IPS-15b (cell line): ENCODE results near the gene ATCAY.

ENCODE experiments used
- H3K27me3 ChIP-seq: one replicate; pipeline ENCODE4 v1.6.1; 2013; ENCODE audit warnings: low read length; ENCODE audit not compliant: control insufficient read depth, insufficient read depth
- H3K36me3 ChIP-seq: one replicate; pipeline ENCODE4 v1.6.1; 2013; ENCODE audit warnings: low read length; ENCODE audit not compliant: control insufficient read depth, insufficient read depth
- H3K4me1 ChIP-seq: one replicate; pipeline ENCODE4 v1.6.1; 2013; ENCODE audit warnings: mild to moderate bottlenecking, low read length; ENCODE audit not compliant: control insufficient read depth, insufficient read depth
- H3K4me3 ChIP-seq: one replicate; pipeline ENCODE4 v1.5.1; 2013; ENCODE audit warnings: low read depth, low read length
- H3K9ac ChIP-seq: one replicate; pipeline ENCODE4 v1.6.1; 2013; ENCODE audit warnings: low read depth, mild to moderate bottlenecking, low read length
- H3K9me3 ChIP-seq: one replicate; pipeline ENCODE4 v1.6.1; 2013; ENCODE audit warnings: mild to moderate bottlenecking, low read length; ENCODE audit not compliant: control insufficient read depth, insufficient read depth

Gene ATCAY

GRCh38 chr19:3840804-3841203 lies 39.7 kb upstream of the ATCAY start:
- no peak overlapping the region for H3K9ac ChIP-seq
- H3K27me3 ChIP-seq, result no peaks in the 10 kb centered on the region
- H3K4me1 ChIP-seq, result no peaks in the 10 kb centered on the region
- H3K4me3 ChIP-seq, result no peak overlapping the region
- no peaks in the 10 kb centered on the region for H3K36me3 ChIP-seq
- H3K9me3 ChIP-seq, result no peaks in the 10 kb centered on the region

- no peaks in the 10 kb centered on the region for H3K9me3 ChIP-seq
- H3K9ac ChIP-seq, result no peak overlapping the region
- H3K4me3 ChIP-seq, result no peak overlapping the region
- H3K27me3 ChIP-seq, result no peaks in the 10 kb centered on the region
- no peaks in the 10 kb centered on the region for H3K36me3 ChIP-seq
- no peaks in the 10 kb centered on the region for H3K4me1 ChIP-seq
Observed at GRCh38 chr19:3842948-3843347, 37.5 kb upstream of the ATCAY start.

GRCh38 chr19:3844596-3844995 lies 35.9 kb upstream of the ATCAY start:
- H3K36me3 ChIP-seq, result no peaks in the 10 kb centered on the region
- no peak overlapping the region for H3K4me3 ChIP-seq
- no peaks in the 10 kb centered on the region for H3K9me3 ChIP-seq
- no peaks in the 10 kb centered on the region for H3K27me3 ChIP-seq
- no peaks in the 10 kb centered on the region for H3K4me1 ChIP-seq
- no peak overlapping the region for H3K9ac ChIP-seq

- no peak overlapping the region for H3K4me3 ChIP-seq
- H3K9me3 ChIP-seq, result peaks cover 9% of the 10 kb centered on the region
- H3K36me3 ChIP-seq, result peaks cover 8% of the 10 kb centered on the region
Observed at GRCh38 chr19:3849092-3849491, 31.4 kb upstream of the ATCAY start.

GRCh38 chr19:3849787-3850186 lies 30.7 kb upstream of the ATCAY start:
- Histone ChIP-seq H3K4me3 (no peak overlapping the region), H3K9me3 (peaks cover 9% of the 10 kb centered on the region), H3K9ac (no peak overlapping the region), H3K27me3 (no peaks in the 10 kb centered on the region), H3K4me1 (no peaks in the 10 kb centered on the region), H3K36me3 (peaks cover 8% of the 10 kb centered on the region)

More at GRCh38 chr19:3849092-3849491, 31.4 kb upstream of the ATCAY start:
- H3K4me1 ChIP-seq, result no peaks in the 10 kb centered on the region
- H3K9ac ChIP-seq, result no peak overlapping the region
- no peaks in the 10 kb centered on the region for H3K27me3 ChIP-seq

- Histone ChIP-seq H3K9ac (no peak overlapping the region), H3K27me3 (no peaks in the 10 kb centered on the region), H3K9me3 (peaks cover 9% of the 10 kb centered on the region), H3K36me3 (peaks cover 8% of the 10 kb centered on the region), H3K4me3 (no peak overlapping the region), H3K4me1 (no peaks in the 10 kb centered on the region)
Observed at GRCh38 chr19:3850320-3850972, 30.0 kb upstream of the ATCAY start.

GRCh38 chr19:3851254-3852176 lies 29.0 kb upstream of the ATCAY start:
- H3K9ac ChIP-seq, result no peak overlapping the region
- no peak overlapping the region for H3K4me3 ChIP-seq
- H3K36me3 ChIP-seq, result peaks cover 8% of the 10 kb centered on the region
- H3K9me3 ChIP-seq, result peaks cover 9% of the 10 kb centered on the region
- H3K27me3 ChIP-seq, result no peaks in the 10 kb centered on the region
- no peaks in the 10 kb centered on the region for H3K4me1 ChIP-seq

GRCh38 chr19:3852177-3852511 lies 28.3 kb upstream of the ATCAY start:
- no peak overlapping the region for H3K9ac ChIP-seq
- peaks cover 9% of the 10 kb centered on the region for H3K9me3 ChIP-seq
- peaks cover 8% of the 10 kb centered on the region for H3K36me3 ChIP-seq
- no peak overlapping the region for H3K4me3 ChIP-seq
- H3K27me3 ChIP-seq, result no peaks in the 10 kb centered on the region
- H3K4me1 ChIP-seq, result no peaks in the 10 kb centered on the region

GRCh38 chr19:3852614-3853254 lies 27.8 kb upstream of the ATCAY start:
- Histone ChIP-seq H3K4me3 (no peak overlapping the region), H3K9ac (no peak overlapping the region), H3K4me1 (no peaks in the 10 kb centered on the region), H3K27me3 (no peaks in the 10 kb centered on the region), H3K9me3 (peaks cover 9% of the 10 kb centered on the region), H3K36me3 (peaks cover 8% of the 10 kb centered on the region)

- Histone ChIP-seq H3K9me3 (peaks cover 9% of the 10 kb centered on the region), H3K27me3 (no peaks in the 10 kb centered on the region), H3K36me3 (peaks cover 8% of the 10 kb centered on the region), H3K4me3 (no peak overlapping the region), H3K4me1 (no peaks in the 10 kb centered on the region), H3K9ac (no peak overlapping the region)
Observed at GRCh38 chr19:3855320-3855719, 25.2 kb upstream of the ATCAY start.

GRCh38 chr19:3857449-3858003 lies 23.0 kb upstream of the ATCAY start:
- H3K9ac ChIP-seq, result no peak overlapping the region
- H3K36me3 ChIP-seq, result no peaks in the 10 kb centered on the region
- no peaks in the 10 kb centered on the region for H3K4me1 ChIP-seq
- no peaks in the 10 kb centered on the region for H3K27me3 ChIP-seq
- peaks cover under 1% of the 10 kb centered on the region for H3K9me3 ChIP-seq
- no peak overlapping the region for H3K4me3 ChIP-seq
